GM21825 (cell line): Measurements from ENCODE around the gene TPSAB1.

Experiments used
- ATAC-seq: cut with Tn5 transposase; IDR thresholded peaks from one replicate; pipeline ENCODE4 v1.9.1; 2021; ENCODE audit warnings: mild to moderate bottlenecking, moderate library complexity; ENCODE audit not compliant: unreplicated experiment

The TPSAB1 gene

DNA sequence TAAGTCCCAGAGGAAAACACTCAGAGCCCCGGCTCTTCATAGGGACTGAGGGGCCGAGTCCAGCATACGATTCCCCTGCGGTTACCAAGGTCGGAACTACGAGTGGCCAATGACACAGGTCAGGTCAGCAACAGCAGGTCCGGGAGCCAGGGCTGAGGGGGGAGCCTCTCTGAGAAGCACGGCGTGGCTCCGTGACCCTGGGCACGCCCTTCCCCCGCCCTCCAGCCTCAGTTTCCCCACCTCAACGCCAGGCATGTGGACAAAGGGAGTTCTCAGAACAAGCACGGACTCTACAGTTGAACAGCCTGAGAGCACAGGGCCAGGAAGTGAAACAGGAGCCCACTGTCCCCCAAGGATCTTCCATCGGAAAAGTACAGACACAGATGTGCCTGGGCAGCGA lies 41.0 kb downstream of the TPSAB1 start:
- no peak for ATAC-seq

GRCh38 chr16:1282324-1282973 lies 41.9 kb downstream of the TPSAB1 start:
- no peak for ATAC-seq

DNA sequence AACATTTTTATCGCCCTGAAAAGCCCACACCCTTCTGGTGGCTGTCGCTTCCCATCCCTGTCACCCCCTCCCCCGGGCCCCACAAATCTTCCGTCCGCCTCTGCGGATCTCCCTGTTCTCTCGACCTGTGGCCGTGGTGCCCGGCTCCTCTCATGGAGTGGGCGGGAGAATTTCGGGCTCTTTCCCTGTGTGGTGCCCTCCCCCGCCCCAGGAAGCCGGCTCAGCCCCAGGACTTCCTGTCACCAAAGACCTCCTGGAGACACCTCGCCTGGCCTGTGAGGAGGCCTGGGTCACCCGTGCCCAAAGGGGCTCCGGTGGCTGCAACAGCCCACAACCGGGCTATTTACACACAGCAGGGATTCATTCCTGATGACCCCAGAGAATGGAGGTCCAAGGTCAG lies 42.8 kb downstream of the TPSAB1 start:
- no peak for ATAC-seq

GRCh38 chr16:1283996-1284616 lies 43.6 kb downstream of the TPSAB1 start:
- no peak for ATAC-seq

- ATAC-seq = no peak
These were observed 45.4 kb downstream of the TPSAB1 start for GRCh38 chr16:1285669-1286512.

GRCh38 chr16:1286513-1287094 lies 46.1 kb downstream of the TPSAB1 start:
- ATAC-seq = no peak

- no peak for ATAC-seq
These were observed 47.6 kb downstream of the TPSAB1 start for GRCh38 chr16:1287982-1288670.

- ATAC-seq = no peak
These were observed 48.4 kb downstream of the TPSAB1 start for GRCh38 chr16:1288813-1289476.

- no peak for ATAC-seq
These were observed 49.0 kb downstream of the TPSAB1 start for GRCh38 chr16:1289477-1289866.

- ATAC-seq = no peak
These were observed 49.6 kb downstream of the TPSAB1 start for GRCh38 chr16:1290063-1290501.

DNA sequence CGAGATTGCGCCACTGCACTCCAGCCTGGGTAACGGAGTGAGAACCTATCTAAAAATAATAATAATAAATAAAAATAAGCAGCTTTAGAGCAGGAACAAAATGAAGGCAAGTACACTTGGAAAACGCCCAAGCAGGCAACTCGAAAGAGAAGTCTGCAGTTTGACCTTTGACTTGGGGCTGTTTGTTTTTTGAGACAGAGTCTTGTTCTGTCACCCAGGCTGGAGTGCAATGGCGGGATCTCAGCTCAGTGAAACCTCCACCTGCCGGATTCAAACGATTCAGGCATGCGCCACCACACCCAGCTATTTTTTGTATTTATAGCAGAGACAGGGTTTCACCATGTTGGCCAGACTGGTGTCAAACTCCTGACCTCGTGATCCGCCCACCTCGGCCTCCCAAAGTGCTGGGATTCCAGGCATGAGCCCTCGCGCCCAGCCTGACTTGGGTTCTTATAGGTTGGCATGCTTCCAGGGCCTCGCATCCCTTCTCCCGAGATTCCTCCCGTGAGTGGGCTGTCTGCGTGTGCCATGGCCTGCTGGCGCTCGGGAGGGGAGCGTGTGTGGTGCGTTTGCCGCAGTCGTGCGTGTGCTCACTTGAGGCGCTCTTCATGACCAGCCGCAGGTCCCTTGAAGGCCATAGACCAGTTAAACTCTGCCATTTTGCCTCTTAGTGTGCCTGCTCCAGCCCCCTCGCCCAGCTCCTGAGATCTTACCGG lies 50.5 kb downstream of the TPSAB1 start:
- ATAC-seq = no peak

- no peak for ATAC-seq
These were observed 51.1 kb downstream of the TPSAB1 start for GRCh38 chr16:1291576-1291974.
